CD4-positive, alpha-beta T cell treated with Interleukin-15 for 1 hour (primary cell): ENCODE data around the gene C1orf53.
A peak's percentile ranks its signal among the peaks of the same experiment; 100 is the strongest.
"Not testable (repeated sequence)": the region's sequence is repeated elsewhere in the genome, so short reads cannot be mapped to it uniquely, and the experiment has no call there.

Source experiments
- DNase-seq: peaks from one replicate; pipeline ENCODE4 v3.0.0-alpha.2; 2020

Gene C1orf53

GRCh38 chr1:197922070-197922390 is 19.6 kb downstream of the C1orf53 start:
- no peak for DNase-seq

GRCh38 chr1:197923038-197923437 is 20.6 kb downstream of the C1orf53 start:
- no peak for DNase-seq

GRCh38 chr1:197924516-197925123 is 22.2 kb downstream of the C1orf53 start:
- peak; percentile 37 for DNase-seq

- no peak for DNase-seq
These were observed 25.7 kb downstream of the C1orf53 start for GRCh38 chr1:197927908-197928665.

- DNase-seq = no peak
These were observed 26.5 kb downstream of the C1orf53 start for GRCh38 chr1:197928849-197929336.

- no peak for DNase-seq
These were observed 30.6 kb downstream of the C1orf53 start for GRCh38 chr1:197933016-197933415.

- no peak for DNase-seq
These were observed 31.2 kb downstream of the C1orf53 start for GRCh38 chr1:197933647-197934046.

- DNase-seq = no peak
These were observed 35.0 kb downstream of the C1orf53 start for GRCh38 chr1:197937381-197937780.

- no peak for DNase-seq
These were observed 35.5 kb downstream of the C1orf53 start for GRCh38 chr1:197937892-197938291.

- DNase-seq = not testable (repeated sequence)
These were observed 36.9 kb downstream of the C1orf53 start for GRCh38 chr1:197939159-197939980.

- no peak for DNase-seq
These were observed 39.6 kb downstream of the C1orf53 start for GRCh38 chr1:197942042-197942441.

GRCh38 chr1:197944485-197944884 is 42.1 kb downstream of the C1orf53 start:
- DNase-seq = no peak

GRCh38 chr1:197948926-197949899 is 46.8 kb downstream of the C1orf53 start:
- DNase-seq = no peak

GRCh38 chr1:197951089-197951488 is 48.7 kb downstream of the C1orf53 start:
- no peak for DNase-seq

GRCh38 chr1:197951617-197952175 is 49.3 kb downstream of the C1orf53 start:
- DNase-seq = no peak

GRCh38 chr1:197953472-197953871 is 51.0 kb downstream of the C1orf53 start:
- DNase-seq = not testable (repeated sequence)

- no peak for DNase-seq
These were observed 52.4 kb downstream of the C1orf53 start for GRCh38 chr1:197954718-197955418.

GRCh38 chr1:197955486-197956394 is 53.3 kb downstream of the C1orf53 start:
- no peak for DNase-seq
